ENCODE data around the gene ASTN1. TPM values are rescaled to one million over a fixed set of nuclear protein-coding genes. Genes with fewer than 3 reads are reported as not detected.

Gene ASTN1
- total RNA-seq, 1 donor from 2014 or later, result 0.36 TPM

DNA sequence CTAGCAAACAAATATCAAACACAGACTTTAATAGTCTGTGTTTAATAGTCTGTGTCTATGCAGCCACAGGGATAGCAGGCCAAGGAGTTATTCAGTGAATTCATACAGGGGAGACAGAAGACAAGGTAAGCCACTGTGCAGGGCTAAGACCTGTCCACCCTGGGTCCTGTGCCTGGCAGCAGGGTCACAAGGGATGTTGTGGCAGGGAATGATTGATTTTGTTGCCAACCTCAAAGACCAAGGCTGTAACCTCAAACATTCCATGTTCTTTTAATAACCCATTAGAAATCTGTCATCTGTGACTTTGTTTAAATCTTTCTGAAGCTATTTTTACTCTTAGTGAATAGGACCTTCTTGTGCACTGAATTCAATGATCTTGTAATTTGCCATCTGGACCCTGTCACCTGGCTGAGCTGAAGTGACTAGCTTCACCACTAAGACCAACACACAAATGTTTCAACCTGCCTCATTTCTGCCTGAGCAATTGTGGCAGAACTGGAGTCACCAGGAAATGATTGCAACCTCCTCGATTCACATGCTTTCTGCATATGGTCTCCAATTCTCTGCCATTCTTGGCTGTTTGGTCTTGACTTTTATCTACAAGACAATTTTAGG lies 154.2 kb downstream of the ASTN1 start:
- no peak for ATAC-seq
- intact Hi-C loops (cut with DNase I), result no loop called here
- DNase-seq (ENCODE audit: low spot score), result no peak

- intact Hi-C loops (cut with DNase I), result no loop called here
- ATAC-seq, result no peak
- no peak for DNase-seq (ENCODE audit: low spot score)
These were observed 155.9 kb downstream of the ASTN1 start for GRCh38 chr1:177008653-177009052.

DNA sequence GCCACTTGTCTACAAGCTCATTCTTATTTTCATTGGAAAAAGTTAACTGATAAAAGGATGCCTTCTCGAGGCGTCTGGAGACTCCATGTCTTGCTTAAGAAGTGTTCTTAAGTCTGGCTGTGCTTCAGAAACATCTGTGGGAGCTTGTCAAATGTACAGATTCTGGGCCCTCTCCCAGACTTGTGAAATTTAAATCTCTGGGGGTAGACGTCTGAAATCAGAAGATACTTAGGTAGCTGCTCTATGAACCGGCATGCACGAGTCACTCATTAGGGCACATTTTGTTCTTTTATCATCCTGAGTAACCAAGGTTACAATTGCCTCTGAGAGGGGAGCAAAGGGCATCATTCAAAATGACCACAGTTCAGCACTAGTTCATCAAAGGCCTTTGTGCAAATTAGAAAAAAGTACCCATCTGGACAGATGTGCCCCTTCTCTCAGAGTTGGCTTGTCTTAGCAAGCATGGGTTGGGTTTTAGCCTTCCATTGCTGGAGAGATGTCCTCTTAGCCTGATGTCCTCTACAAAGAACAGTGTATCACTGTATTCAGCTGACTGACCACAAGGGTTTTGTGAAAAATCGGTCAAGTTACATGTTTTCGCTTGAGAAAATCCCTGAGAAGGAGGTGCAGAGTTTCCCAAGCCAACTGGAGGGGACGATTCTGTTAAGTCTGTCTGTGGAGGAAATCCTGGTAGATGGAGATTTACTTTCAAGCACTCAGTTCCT lies 156.9 kb downstream of the ASTN1 start:
- intact Hi-C loops (cut with DNase I), result no loop called here
- no peak for DNase-seq (ENCODE audit: low spot score)
- peak; percentile 86 for ATAC-seq

- intact Hi-C loops (cut with DNase I), result no loop called here
- no peak for ATAC-seq
- no peak for DNase-seq (ENCODE audit: low spot score)
These were observed 161.6 kb downstream of the ASTN1 start for GRCh38 chr1:177002891-177003290.

- DNase-seq (ENCODE audit: low spot score), result no peak
- no peak for ATAC-seq
- intact Hi-C loops (cut with DNase I), result no loop called here
These were observed 163.0 kb downstream of the ASTN1 start for GRCh38 chr1:177001556-177001955.

GRCh38 chr1:176998183-176998795 lies 166.2 kb downstream of the ASTN1 start:
- ATAC-seq (no peak), DNase-seq (ENCODE audit: low spot score) (no peak)
- intact Hi-C loops (cut with DNase I), result no loop called here

GRCh38 chr1:176996456-176997090 lies 167.9 kb downstream of the ASTN1 start:
- ATAC-seq, result no peak
- intact Hi-C loops (cut with DNase I), result no loop called here
- no peak for DNase-seq (ENCODE audit: low spot score)

- ATAC-seq (no peak), DNase-seq (ENCODE audit: low spot score) (no peak)
- intact Hi-C loops (cut with DNase I), result no loop called here
These were observed 169.4 kb downstream of the ASTN1 start for GRCh38 chr1:176994931-176995596.

GRCh38 chr1:176993587-176993986 lies 170.9 kb downstream of the ASTN1 start:
- no peak for ATAC-seq
- DNase-seq (ENCODE audit: low spot score), result no peak
- intact Hi-C loops (cut with DNase I), result no loop called here

- intact Hi-C loops (cut with DNase I), result no loop called here
- ATAC-seq, result peak; percentile 63
- no peak for DNase-seq (ENCODE audit: low spot score)
These were observed 174.8 kb downstream of the ASTN1 start for GRCh38 chr1:176989754-176990153.

- intact Hi-C loops (cut with DNase I), result no loop called here
- DNase-seq (ENCODE audit: low spot score) (no peak), ATAC-seq (peak; percentile 65)
These were observed 175.5 kb downstream of the ASTN1 start for GRCh38 chr1:176989023-176989422.

DNA sequence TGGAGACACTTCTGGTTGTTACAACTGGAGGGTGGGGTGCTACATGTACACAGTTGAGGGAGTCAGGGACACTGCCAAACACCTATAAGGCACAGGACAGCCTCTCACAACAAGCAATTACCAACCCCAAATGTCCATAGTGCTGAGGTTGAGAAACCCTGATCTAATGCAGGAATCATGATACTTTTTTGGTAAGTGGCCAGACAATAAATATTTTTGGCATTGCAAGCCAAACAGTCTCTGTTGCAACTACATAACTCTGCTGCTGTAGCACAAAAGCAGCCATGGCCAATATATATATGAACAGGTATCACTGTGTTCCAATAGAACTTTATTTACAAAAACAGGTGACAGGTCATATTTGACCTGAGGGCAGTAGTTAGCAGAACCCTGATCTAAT lies 177.5 kb downstream of the ASTN1 start:
- intact Hi-C loops (cut with DNase I), result no loop called here
- no peak for ATAC-seq

DNA sequence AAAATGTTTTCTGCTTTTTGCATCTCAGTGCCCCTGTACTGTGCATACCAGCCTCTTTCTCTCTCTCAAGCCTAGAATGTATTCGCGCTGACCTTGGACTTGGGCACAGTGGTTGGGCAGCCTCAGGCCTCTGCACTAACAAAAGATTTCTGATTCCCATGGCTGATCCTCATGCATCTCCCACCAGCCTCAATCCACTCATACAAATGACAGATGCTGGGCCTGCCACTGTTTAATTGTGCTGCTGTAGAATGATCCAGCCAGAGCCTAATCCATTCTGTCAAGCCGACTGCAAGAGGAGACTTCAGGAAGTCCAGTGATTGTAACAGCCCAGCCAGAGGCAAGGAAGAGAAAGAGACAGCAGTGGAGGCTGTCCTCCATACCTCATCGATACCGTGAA lies 180.8 kb downstream of the ASTN1 start:
- intact Hi-C loops (cut with DNase I), result no loop called here
- ATAC-seq, result no peak
- no peak for DNase-seq (ENCODE audit: low spot score)

More for the DNA sequence above, 177.5 kb downstream of the ASTN1 start:
- DNase-seq (ENCODE audit: low spot score), result no peak

GRCh38 chr1:176976771-176977170 lies 187.7 kb downstream of the ASTN1 start:
- DNase-seq (ENCODE audit: low spot score) (no peak), ATAC-seq (no peak)
- intact Hi-C loops (cut with DNase I), result no loop called here

GRCh38 chr1:176976225-176976624 lies 188.3 kb downstream of the ASTN1 start:
- no peak for ATAC-seq

DNA sequence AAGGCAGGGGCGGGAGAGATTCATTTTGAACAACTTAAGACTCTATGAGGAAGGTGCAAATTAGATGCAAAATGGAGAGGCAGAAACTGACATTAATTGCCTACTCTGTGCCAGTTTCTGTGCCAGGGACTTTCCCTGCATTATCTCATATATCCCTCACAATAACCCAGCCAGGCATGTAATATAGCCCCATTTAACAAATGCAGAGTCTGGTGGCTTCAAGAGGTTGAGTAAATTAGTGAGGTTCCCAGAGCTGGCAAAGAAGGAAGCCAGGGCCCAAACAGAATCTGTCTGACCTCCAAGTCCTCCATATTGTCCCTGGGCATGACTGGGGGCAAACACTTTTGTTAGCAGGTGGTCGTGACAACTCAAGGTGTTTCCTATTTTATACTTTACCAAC lies 199.8 kb downstream of the ASTN1 start:
- no peak for ATAC-seq
- intact Hi-C loops (cut with DNase I), result no loop called here
- DNase-seq (ENCODE audit: low spot score), result no peak

More at GRCh38 chr1:176976225-176976624, 188.3 kb downstream of the ASTN1 start:
- intact Hi-C loops (cut with DNase I), result no loop called here
- DNase-seq (ENCODE audit: low spot score), result no peak

DNA sequence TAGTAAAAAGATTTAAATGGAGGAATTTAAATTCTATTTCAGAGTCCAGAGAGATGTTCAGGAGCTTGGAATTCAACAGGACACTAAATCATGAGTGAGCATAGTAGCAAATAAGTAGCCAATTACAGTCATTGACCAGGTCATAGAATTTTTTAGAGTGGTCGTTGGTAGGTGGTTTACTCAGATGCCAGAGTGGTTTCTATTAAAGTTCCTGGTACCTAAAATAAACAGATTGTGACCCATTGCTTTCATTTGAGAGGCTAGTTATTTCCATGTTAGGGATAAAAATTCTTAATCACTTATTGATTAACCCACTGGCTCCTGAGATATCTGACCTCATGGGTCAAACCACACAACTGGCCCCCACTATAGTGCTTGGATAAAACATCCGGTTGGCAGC lies 201.3 kb downstream of the ASTN1 start:
- intact Hi-C loops (cut with DNase I), result no loop called here
- DNase-seq (ENCODE audit: low spot score) (no peak), ATAC-seq (no peak)

DNA sequence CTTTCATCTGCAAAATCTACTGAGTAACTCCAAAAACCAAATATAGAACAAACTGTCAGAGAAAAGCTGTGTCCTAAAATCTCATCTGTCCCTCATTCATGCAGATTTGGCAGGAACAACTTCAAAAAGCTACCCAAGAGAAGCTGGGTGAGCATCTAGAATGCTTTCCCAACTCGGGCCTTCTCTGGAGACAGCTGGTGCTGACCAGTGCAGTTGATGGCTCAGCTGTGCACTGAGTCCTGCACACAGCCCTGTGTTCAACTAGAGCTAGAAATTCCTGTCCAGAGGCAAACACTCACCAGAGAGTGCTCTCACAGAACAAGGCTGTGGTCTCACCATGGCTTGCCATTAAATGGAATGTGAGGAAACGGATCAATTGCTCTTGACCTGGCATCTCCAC lies 202.8 kb downstream of the ASTN1 start:
- intact Hi-C loops (cut with DNase I), result no loop called here
- DNase-seq (ENCODE audit: low spot score) (no peak), ATAC-seq (no peak)

- DNase-seq (ENCODE audit: low spot score), result no peak
- ATAC-seq, result no peak
- intact Hi-C loops (cut with DNase I), result no loop called here
These were observed 205.2 kb downstream of the ASTN1 start for GRCh38 chr1:176959191-176959820.

All from sciatic nerve (tissue), 2 donors.